Endothelial cell of umbilical vein (primary cell): ENCODE results near the gene PSD4. TPM values are rescaled to one million over a fixed set of nuclear protein-coding genes. Genes with fewer than 3 reads are reported as not detected.

Experiments
- BruUV-seq: library from RNA; stranded (reverse); fragments of 400-500 nt; replicated peaks from 2 replicates; lab custom pipeline; 2021; lab: Mats Ljungman, UMichigan
- CTCF ChIA-PET: fragments of 300-600, 350-600 bp; sonication (Branson Sonifier 250); formaldehyde crosslinking; loops from one replicate; lab custom pipeline; 2021; ENCODE audit warnings: antibody characterized with exemption, inconsistent platforms; lab: Charles Lee
- POLR2A ChIA-PET: fragments of 300-600, 350-600 bp; sonication (Branson Sonifier 250); formaldehyde crosslinking; loops from one replicate; lab custom pipeline; 2021; ENCODE audit warnings: antibody characterized with exemption, inconsistent platforms; lab: Charles Lee
- DNase-seq: peaks from one replicate; pipeline ENCODE4 v3.0.0-alpha.2; 2011; ENCODE audit warnings: low read depth, low spot score
- FAIRE-seq: peaks from 2 replicates; lab custom pipeline; 2011; peaks lifted over from hg19 to GRCh38; lab: Jason Lieb, UNC
- H2AFZ ChIP-seq: 2 replicates; pipeline ENCODE4 v1.6.0; 2012; ENCODE audit warnings: low read depth, low read length, control low read depth, inconsistent platforms
- H3K27ac ChIP-seq: 2 replicates; pipeline ENCODE4 v1.5.1; 2011; ENCODE audit warnings: low read depth, mild to moderate bottlenecking, control low read depth, low read length, moderate library complexity; ENCODE audit not compliant: insufficient read depth
- H3K27me3 ChIP-seq, 2 experiments: 2 replicates each; pipeline versions ENCODE4 v1.6.0 to v1.6.1; 2011; ENCODE audit warnings: low read length in 2 of 2, mixed read lengths in 1 of 2; ENCODE audit not compliant: control insufficient read depth in 2 of 2, insufficient read depth in 2 of 2
- H3K36me3 ChIP-seq, 2 experiments: 2 replicates in 1 of 2; 3 replicates in 1 of 2; pipeline ENCODE4 v1.5.1; 2011; ENCODE audit warnings: low read length in 2 of 2, mild to moderate bottlenecking in 1 of 2, moderate library complexity in 1 of 2; ENCODE audit not compliant: control insufficient read depth in 2 of 2, insufficient read depth in 2 of 2; ENCODE audit errors: extremely low read depth in 1 of 2
- H3K4me1 ChIP-seq: 3 replicates; pipeline ENCODE4 v1.5.1; 2011; ENCODE audit warnings: mild to moderate bottlenecking, low read length; ENCODE audit not compliant: control insufficient read depth, insufficient read depth; ENCODE audit errors: extremely low read depth
- H3K4me2 ChIP-seq: 2 replicates; pipeline ENCODE4 v1.6.1; 2011; ENCODE audit warnings: low read length, control low read depth, mixed read lengths; ENCODE audit not compliant: insufficient read depth
- H3K4me3 ChIP-seq, 3 experiments: fragments of 200-600 bp in 1 of 3; sonication (generic), shearing (Covaris generic) in 1 of 3; replicated peaks in 1 of 3; 2 replicates each; pipeline ENCODE4 v1.5.1; 2011 to 2016; ENCODE audit warnings: control low read depth in 3 of 3, low read length in 3 of 3, mild to moderate bottlenecking in 2 of 3, inconsistent platforms in 1 of 3, low read depth in 1 of 3, moderate library complexity in 1 of 3; ENCODE audit not compliant: insufficient read depth in 1 of 3
- H3K79me2 ChIP-seq: 2 replicates; pipeline ENCODE4 v1.6.0; 2012; ENCODE audit warnings: low read length, inconsistent platforms; ENCODE audit not compliant: control insufficient read depth, insufficient read depth
- H3K9ac ChIP-seq: replicated peaks from 2 replicates; pipeline ENCODE3; 2011; ENCODE audit warnings: low read length, control low read depth; ENCODE audit not compliant: insufficient read depth; ENCODE audit errors: extremely low read depth
- H3K9me1 ChIP-seq: replicated peaks from 3 replicates; pipeline ENCODE4 v1.6.0; 2011; ENCODE audit warnings: mild to moderate bottlenecking, low read length; ENCODE audit not compliant: control insufficient read depth, insufficient read depth; ENCODE audit errors: extremely low read depth
- H3K9me3 ChIP-seq: replicated peaks from 2 replicates; pipeline ENCODE4 v1.5.1; 2012; ENCODE audit warnings: low read length, inconsistent platforms; ENCODE audit not compliant: control insufficient read depth, insufficient read depth
- H4K20me1 ChIP-seq: replicated peaks from 2 replicates; pipeline ENCODE3; 2011; ENCODE audit warnings: mild to moderate bottlenecking, low read length; ENCODE audit not compliant: control insufficient read depth, insufficient read depth; ENCODE audit errors: extremely low read depth
- EZH2 ChIP-seq: IDR thresholded peaks from 2 replicates; pipeline ENCODE4 v1.6.1; 2012; ENCODE audit warnings: borderline replicate concordance, low read depth, mild to moderate bottlenecking, moderate library complexity, low read length, inconsistent platforms; ENCODE audit not compliant: severe bottlenecking
- FOS ChIP-seq: IDR thresholded peaks from 2 replicates; pipeline ENCODE4 v1.6.1; 2011; ENCODE audit warnings: mild to moderate bottlenecking, low read length, moderate library complexity, borderline replicate concordance; ENCODE audit not compliant: insufficient read depth
- GATA2 ChIP-seq: IDR thresholded peaks from 2 replicates; pipeline ENCODE4 v1.7.0; 2011; ENCODE audit warnings: low read depth, mild to moderate bottlenecking, moderate library complexity, mixed read lengths, low read length; ENCODE audit not compliant: insufficient read length, insufficient read depth
- JUN ChIP-seq: IDR thresholded peaks from 2 replicates; pipeline ENCODE4 v1.6.1; 2011; ENCODE audit warnings: borderline replicate concordance, low read depth; ENCODE audit not compliant: insufficient read length, insufficient read depth
- MYC ChIP-seq: IDR thresholded peaks from one replicate; pipeline ENCODE4 v1.6.1; 2011; ENCODE audit warnings: mild to moderate bottlenecking, low read depth, low read length
- POLR2A ChIP-seq: IDR thresholded peaks from 2 replicates; pipeline ENCODE4 v1.6.1; 2012; ENCODE audit warnings: low read depth, mild to moderate bottlenecking, control low read depth, low read length
- POLR2AphosphoS5 ChIP-seq: IDR thresholded peaks from 2 replicates; pipeline ENCODE4 v1.6.1; 2012; ENCODE audit warnings: low read depth, mild to moderate bottlenecking, control low read depth, low read length, moderate library complexity; ENCODE audit not compliant: insufficient read depth
- dilution Hi-C: fragments of 300-500 bp; cut with MboI; formaldehyde crosslinking; loops from one replicate; pipeline ENCODE4 v1.15.0; 2019; ENCODE audit warnings: low sequenced_read_pairs; ENCODE audit not compliant: extremely low pct_ligation_motif_present
- intact Hi-C: fragments of 100-400 bp; cut with micrococcal nuclease; formaldehyde crosslinking; loops from one replicate; pipeline ENCODE4 v1.10.0; 2022
- polyA plus RNA-seq, 4 experiments: library from polyadenylated mRNA; depleted of rRNA in 3 of 4; stranded (reverse) in 3 of 4; unstranded in 1 of 4; fragments of >200 nt; gene quantifications; 2 replicates each; pipeline versions ENCODE4 v1.2.1 to v1.2.3, GENCODE V29; 2011 to 2012; ENCODE audit warnings: missing spikeins in 1 of 4
- total RNA-seq: library from RNA; stranded (reverse); gene quantifications from 2 replicates; pipeline ENCODE4 v1.2.3, GENCODE V29; 2021
- TF ChIP-seq, protein P1 (sequence below), 2 donors: IDR thresholded peaks; 1 replicate in 1 of 2; 2 replicates in 1 of 2; pipeline ENCODE4 v1.5.1; 2011; ENCODE audit warnings: low read length in 2 of 2, mild to moderate bottlenecking in 2 of 2, moderate library complexity in 2 of 2, control low read depth in 1 of 2, inconsistent platforms in 1 of 2, low read depth in 1 of 2; ENCODE audit not compliant: insufficient read depth in 1 of 2; ENCODE audit errors: extremely low read depth in 1 of 2
- TF ChIP-seq, protein P2 (sequence below): IDR thresholded peaks from 2 replicates; pipeline ENCODE4 v1.6.1; 2011; ENCODE audit not compliant: insufficient read depth, insufficient read length

Gene PSD4
- total and polyA plus RNA-seq, 2 donors (not counting 3 experiments of a cell fraction or from before 2014, with no cell fraction given) = 0.01 to 0.24 TPM

DNA sequence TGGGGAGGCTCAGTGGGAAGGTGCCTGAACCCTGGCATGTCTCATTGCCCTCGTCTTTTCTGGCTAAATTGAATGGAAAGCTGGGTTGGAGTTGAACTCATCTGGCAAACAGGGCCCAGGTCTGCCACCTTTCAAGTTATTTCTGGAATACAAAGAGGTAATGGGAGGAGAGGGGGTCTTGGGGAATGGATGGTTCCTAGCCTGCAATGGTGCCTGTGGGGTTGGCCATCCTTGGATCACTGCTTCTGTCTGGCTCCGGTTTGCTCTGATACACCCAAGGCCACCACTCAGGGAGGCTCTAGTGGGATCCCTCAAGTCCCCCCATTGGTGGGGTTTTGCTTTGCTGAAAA is 45.3 kb downstream of the PSD4 start:
- Histone ChIP-seq H3K9me3 (no peaks in the 10 kb centered on the region), H3K9me1 (no peaks in the 10 kb centered on the region), H3K4me1 (peaks cover 16% of the 10 kb centered on the region), H4K20me1 (no peaks in the 10 kb centered on the region), H3K4me2 (no peak overlapping the region), H3K36me3 (no peaks in the 10 kb centered on the region), H3K79me2 (no peaks in the 10 kb centered on the region), H3K4me3 (no peak overlapping the region), H3K27me3 (peaks cover 0 to 5% of the 10 kb centered on the region in 2 experiments), H3K9ac (no peak overlapping the region), H3K27ac (no peak overlapping the region), H2AFZ (no peak overlapping the region)
- TF ChIP-seq POLR2A = no peak
- TF ChIP-seq, protein P1, sequence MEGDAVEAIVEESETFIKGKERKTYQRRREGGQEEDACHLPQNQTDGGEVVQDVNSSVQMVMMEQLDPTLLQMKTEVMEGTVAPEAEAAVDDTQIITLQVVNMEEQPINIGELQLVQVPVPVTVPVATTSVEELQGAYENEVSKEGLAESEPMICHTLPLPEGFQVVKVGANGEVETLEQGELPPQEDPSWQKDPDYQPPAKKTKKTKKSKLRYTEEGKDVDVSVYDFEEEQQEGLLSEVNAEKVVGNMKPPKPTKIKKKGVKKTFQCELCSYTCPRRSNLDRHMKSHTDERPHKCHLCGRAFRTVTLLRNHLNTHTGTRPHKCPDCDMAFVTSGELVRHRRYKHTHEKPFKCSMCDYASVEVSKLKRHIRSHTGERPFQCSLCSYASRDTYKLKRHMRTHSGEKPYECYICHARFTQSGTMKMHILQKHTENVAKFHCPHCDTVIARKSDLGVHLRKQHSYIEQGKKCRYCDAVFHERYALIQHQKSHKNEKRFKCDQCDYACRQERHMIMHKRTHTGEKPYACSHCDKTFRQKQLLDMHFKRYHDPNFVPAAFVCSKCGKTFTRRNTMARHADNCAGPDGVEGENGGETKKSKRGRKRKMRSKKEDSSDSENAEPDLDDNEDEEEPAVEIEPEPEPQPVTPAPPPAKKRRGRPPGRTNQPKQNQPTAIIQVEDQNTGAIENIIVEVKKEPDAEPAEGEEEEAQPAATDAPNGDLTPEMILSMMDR (IDR thresholded peaks at IDR 0.05; ENCODE audit: extremely low read depth in 1 of 2, insufficient read depth in 1 of 2, low read depth in 1 of 2, low read length in 2 of 2) = no peak
- TF ChIP-seq EZH2 = no peak
- no peak for TF ChIP-seq GATA2
- no peak for TF ChIP-seq MYC
- BruUV-seq = no TSS peak
- intact Hi-C loops = no loop called here
- POLR2A ChIA-PET = no interaction called here
- DNase-seq (no peak), FAIRE-seq (no peak)
- dilution Hi-C loops = no loop called here
- CTCF ChIA-PET = no interaction called here

DNA sequence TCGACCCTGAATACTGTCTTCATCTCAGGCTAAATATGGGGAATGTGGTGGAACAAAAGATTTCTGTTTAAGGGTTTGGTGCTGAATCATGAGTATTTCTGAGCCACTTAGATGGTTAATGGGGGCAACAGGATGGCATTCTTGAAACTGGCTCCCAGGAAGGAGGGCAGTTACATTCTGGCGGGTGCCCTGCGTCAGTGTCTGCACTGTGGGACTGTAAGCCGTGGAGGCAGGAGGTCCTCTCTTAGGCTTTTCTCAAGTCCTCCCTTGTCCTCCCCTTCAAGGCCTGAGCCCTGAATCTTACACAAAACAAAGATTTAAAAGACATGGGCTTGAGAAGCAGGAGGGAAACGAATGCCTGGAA is 45.7 kb downstream of the PSD4 start:
- Histone ChIP-seq H3K27ac (no peak overlapping the region), H3K4me2 (no peak overlapping the region), H3K9ac (no peak overlapping the region), H3K4me3 (no peak overlapping the region), H3K36me3 (no peaks in the 10 kb centered on the region), H3K79me2 (no peaks in the 10 kb centered on the region), H3K9me1 (no peaks in the 10 kb centered on the region), H3K9me3 (no peaks in the 10 kb centered on the region), H4K20me1 (no peaks in the 10 kb centered on the region), H2AFZ (no peak overlapping the region), H3K27me3 (peaks cover 0 to 5% of the 10 kb centered on the region in 2 experiments), H3K4me1 (peaks cover 16% of the 10 kb centered on the region)
- ChIA-PET CTCF (interaction anchor here (1.2 to 2.7 kb wide), 2 partner anchors 16 to 20 kb away, joined by 5 to 12 read pairs; no protein-coding TSS in a partner anchor), POLR2A (no interaction called here)
- no peak for DNase-seq
- TF ChIP-seq POLR2AphosphoS5 = no peak
- TF ChIP-seq, protein P1 (IDR thresholded peaks at IDR 0.05; ENCODE audit: extremely low read depth in 1 of 2, insufficient read depth in 1 of 2, low read depth in 1 of 2, low read length in 2 of 2) = no peak
- TF ChIP-seq GATA2 = no peak
- TF ChIP-seq, protein P2, sequence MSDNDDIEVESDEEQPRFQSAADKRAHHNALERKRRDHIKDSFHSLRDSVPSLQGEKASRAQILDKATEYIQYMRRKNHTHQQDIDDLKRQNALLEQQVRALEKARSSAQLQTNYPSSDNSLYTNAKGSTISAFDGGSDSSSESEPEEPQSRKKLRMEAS = no peak
- no peak for TF ChIP-seq JUN
- no peak for TF ChIP-seq POLR2A
- no peak for TF ChIP-seq FOS
- no peak for TF ChIP-seq EZH2
- TF ChIP-seq MYC = no peak
- FAIRE-seq = no peak
- BruUV-seq = no TSS peak
- dilution Hi-C loops = no loop called here
- intact Hi-C loops = no loop called here
